ENCODE results near the gene GSX2.

GSX2 gene

GRCh38 chr4:54082168-54082567, 17.8 kb upstream of the GSX2 start:
- DNase-seq = no peak

GRCh38 chr4:54085284-54085683, 14.7 kb upstream of the GSX2 start:
- DNase-seq = no peak

GRCh38 chr4:54089875-54090274, 10.1 kb upstream of the GSX2 start:
- DNase-seq = no peak

- no peak for DNase-seq
Observed at GRCh38 chr4:54090404-54090803, 9.6 kb upstream of the GSX2 start.

GRCh38 chr4:54090804-54091623, 8.9 kb upstream of the GSX2 start:
- DNase-seq = no peak

- peak; percentile 33 for DNase-seq
Observed at GRCh38 chr4:54091637-54092404, 8.1 kb upstream of the GSX2 start.

GRCh38 chr4:54092405-54093323, 7.3 kb upstream of the GSX2 start:
- DNase-seq = no peak

GRCh38 chr4:54093324-54094240, 6.4 kb upstream of the GSX2 start:
- no peak for DNase-seq

- no peak for DNase-seq
Observed at GRCh38 chr4:54094451-54094850, 5.5 kb upstream of the GSX2 start.

- no peak for DNase-seq
Observed at GRCh38 chr4:54095110-54095825, 4.7 kb upstream of the GSX2 start.

- no peak for DNase-seq
Observed at GRCh38 chr4:54096295-54096962, 3.5 kb upstream of the GSX2 start.

- no peak for DNase-seq
Observed at GRCh38 chr4:54097152-54097551, 2.8 kb upstream of the GSX2 start.

- no peak for DNase-seq
Observed at GRCh38 chr4:54098375-54098774, 1.6 kb upstream of the GSX2 start.

- DNase-seq = no peak
Observed at GRCh38 chr4:54099287-54099747, 646 bp upstream of the GSX2 start.

GRCh38 chr4:54100595-54101189, 729 bp downstream of the GSX2 start:
- no peak for DNase-seq

- DNase-seq = no peak
Observed at GRCh38 chr4:54101190-54102041, 1.5 kb downstream of the GSX2 start.

GRCh38 chr4:54102531-54103106, 2.7 kb downstream of the GSX2 start:
- DNase-seq = no peak

- DNase-seq = no peak
Observed at GRCh38 chr4:54103190-54103574, 3.2 kb downstream of the GSX2 start.

- no peak for DNase-seq
Observed at GRCh38 chr4:54104907-54105306, 4.9 kb downstream of the GSX2 start.

Data from NCI-H1417 treated with DMSO at 0.1 percent for 48 hours (cell line).